NB4 (cell line): Measurements from ENCODE around the gene ZNF454.

ENCODE experiments used
- DNase-seq: peaks from one replicate; pipeline ENCODE4 v3.0.0; 2010; ENCODE audit warnings: low read depth
- H3K4me3 ChIP-seq: one replicate; pipeline ENCODE4 v1.5.1; 2011; ENCODE audit warnings: mild to moderate bottlenecking, low read depth, low read length, moderate library complexity
- MYC ChIP-seq: IDR thresholded peaks from 2 replicates; pipeline ENCODE4 v1.6.1; 2011; ENCODE audit warnings: low read depth, low read length
- POLR2A ChIP-seq: IDR thresholded peaks from 2 replicates; pipeline ENCODE4 v1.6.1; 2011; ENCODE audit warnings: mild to moderate bottlenecking; ENCODE audit not compliant: insufficient read length; ENCODE audit errors: extremely low read depth
- TF ChIP-seq, protein P1 (sequence below): IDR thresholded peaks from 2 replicates; pipeline ENCODE4 v1.6.1; 2011; ENCODE audit warnings: low read depth, low read length
- TF ChIP-seq, protein P2 (sequence below): IDR thresholded peaks from one replicate; pipeline ENCODE4 v1.5.1; 2012; ENCODE audit warnings: low read depth, low read length

The ZNF454 gene

DNA sequence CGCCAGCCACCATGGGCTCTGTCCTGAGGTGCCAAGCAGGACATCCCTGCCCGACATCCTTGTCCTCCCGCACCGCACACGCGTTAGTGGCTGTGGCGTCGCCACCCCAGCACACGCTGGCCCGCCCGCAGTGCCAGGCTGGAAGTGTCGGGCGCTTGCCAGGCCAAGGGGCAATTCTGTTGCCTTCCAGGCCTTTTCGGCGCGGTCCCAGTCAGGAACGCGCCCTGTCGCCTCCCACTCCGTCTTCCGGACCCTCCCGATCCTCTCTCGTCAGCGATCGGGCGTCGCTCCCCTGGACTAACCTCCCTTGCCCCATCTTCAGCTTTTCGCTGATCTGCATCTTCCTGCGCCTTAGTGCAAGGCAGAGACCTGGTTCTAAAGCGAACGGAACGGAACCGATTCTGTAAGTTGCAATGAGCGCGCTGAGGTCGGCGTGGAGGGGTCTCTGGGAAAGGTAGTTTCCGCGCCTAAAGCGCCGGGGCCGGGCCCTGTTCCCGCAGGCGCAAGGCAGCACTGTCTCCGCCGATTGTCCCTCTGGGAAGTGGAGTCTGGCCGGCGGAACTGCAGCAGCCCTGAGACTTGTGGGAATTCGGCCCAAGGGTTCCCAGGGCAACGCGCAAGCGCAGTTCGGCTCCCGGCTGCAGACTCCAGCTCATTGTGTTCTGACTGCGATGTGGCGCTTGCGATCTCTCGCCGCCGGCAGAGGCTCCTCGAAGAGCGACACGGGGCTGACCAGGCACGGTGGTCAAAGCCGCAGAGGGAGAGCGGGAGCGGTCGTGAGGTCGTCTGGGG, at the start of gene ZNF454:
TSS of gene ZNF454 (plus strand) at position 630 of the 792 bp plus-strand sequence. CDS start 1,594 bp downstream, outside the sequence.
- TF ChIP-seq, protein P1, sequence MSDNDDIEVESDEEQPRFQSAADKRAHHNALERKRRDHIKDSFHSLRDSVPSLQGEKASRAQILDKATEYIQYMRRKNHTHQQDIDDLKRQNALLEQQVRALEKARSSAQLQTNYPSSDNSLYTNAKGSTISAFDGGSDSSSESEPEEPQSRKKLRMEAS, result no peak
- TF ChIP-seq MYC, result no peak
- TF ChIP-seq POLR2A, result no peak
- TF ChIP-seq, protein P2, sequence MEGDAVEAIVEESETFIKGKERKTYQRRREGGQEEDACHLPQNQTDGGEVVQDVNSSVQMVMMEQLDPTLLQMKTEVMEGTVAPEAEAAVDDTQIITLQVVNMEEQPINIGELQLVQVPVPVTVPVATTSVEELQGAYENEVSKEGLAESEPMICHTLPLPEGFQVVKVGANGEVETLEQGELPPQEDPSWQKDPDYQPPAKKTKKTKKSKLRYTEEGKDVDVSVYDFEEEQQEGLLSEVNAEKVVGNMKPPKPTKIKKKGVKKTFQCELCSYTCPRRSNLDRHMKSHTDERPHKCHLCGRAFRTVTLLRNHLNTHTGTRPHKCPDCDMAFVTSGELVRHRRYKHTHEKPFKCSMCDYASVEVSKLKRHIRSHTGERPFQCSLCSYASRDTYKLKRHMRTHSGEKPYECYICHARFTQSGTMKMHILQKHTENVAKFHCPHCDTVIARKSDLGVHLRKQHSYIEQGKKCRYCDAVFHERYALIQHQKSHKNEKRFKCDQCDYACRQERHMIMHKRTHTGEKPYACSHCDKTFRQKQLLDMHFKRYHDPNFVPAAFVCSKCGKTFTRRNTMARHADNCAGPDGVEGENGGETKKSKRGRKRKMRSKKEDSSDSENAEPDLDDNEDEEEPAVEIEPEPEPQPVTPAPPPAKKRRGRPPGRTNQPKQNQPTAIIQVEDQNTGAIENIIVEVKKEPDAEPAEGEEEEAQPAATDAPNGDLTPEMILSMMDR, result no peak
- DNase-seq, result no peak
- H3K4me3 ChIP-seq, result no peak within 1 kb of the TSS

DNA sequence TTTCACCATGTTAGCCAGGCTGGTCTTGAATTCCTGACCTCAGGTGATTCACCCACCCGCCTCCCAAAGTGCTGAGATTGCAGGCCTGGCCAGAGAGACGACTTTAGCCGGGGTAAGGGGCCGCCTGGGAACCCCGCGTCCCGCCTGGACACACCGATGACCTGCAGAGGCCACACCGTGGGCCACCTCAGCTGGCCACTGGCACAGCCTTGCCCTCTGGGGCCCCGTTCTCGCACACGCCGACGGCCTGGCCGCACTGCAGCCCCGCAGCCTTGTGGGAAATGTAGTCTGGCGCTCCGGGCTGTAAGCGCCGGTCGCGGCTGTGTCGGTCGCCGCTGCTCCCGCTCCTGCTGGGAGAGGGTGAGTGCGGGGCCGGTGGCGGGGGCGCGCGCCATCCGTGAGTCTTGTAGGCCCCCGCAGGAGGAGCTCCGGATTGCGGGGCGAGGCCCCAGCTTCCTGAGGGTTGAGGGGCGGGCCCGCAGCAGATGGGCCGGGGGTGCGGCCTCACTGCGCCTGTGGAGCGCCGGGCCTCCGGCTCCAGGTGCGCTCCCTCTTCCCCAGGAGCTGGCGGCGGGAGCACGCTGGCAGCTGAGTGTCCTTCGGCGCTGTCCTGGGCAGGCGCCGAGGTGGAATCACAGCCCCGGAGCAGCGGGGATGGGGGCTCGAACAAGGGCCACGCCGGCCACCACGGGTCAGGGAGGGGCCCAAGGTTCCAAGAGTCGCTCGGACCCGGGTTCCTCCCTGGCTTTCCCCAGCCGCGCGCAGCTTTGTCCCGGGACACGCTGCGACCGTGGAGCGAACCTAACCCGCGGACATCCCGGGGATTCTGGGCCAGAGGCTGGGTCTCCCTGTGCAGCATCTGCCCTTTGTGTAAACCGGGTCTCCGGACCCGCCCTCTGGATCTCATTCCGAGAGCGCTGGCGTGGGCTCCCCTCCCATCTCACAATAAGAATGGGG, 45.1 kb upstream of the ZNF454 start, which contains the start of gene ZFP2:
TSS of gene ZFP2 (plus strand) at position 299 of the 957 bp plus-strand sequence. CDS start 35,401 bp downstream, outside the sequence.
- no peak within 1 kb of the TSS for H3K4me3 ChIP-seq
- peak; percentile 6 for DNase-seq
- TF ChIP-seq MYC (no peak), POLR2A (no peak)
- TF ChIP-seq, protein P1, result no peak

DNA sequence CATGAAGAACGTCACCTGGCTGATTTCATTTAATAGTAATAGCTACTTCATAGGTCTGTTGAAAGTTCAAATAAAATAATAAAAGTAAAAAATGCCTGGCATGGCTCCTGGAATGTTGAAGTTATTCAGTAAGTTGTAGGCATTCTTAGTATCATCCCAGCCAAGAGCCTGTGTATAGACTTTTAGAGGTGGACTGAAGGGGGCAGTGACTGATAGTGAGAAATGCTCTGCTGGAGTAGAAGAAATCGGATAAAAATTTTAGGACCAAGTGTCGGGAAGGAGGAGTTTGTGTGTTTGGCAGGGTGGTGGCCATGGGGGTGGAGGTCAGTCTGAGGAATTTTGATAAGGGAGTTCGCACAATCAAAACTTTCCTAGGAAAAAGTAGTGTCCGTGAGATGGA, 41.7 kb upstream of the ZNF454 start:
- TF ChIP-seq, protein P1, result no peak
- TF ChIP-seq MYC, result no peak
- TF ChIP-seq, protein P2, result no peak
- no peak for TF ChIP-seq POLR2A
- no peak for DNase-seq
- no peak overlapping the region for H3K4me3 ChIP-seq

DNA sequence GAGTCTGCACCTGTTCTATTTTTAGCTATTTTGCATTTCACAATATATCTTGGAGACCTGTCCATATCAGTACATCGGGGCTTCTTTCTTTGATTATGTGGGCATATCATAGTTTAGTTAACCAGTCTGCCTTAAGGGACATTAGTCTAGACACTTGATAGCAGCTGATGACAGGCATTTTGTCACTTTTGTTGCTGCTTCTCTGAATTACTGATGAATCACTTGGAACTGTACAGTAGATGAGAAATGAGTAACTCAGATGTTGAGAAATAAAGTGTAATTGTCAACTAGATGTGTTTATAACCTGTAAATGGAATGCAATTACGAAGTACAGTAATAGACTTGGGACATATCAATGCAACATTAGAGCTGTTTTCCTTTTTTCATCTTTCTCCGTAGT, 38.1 kb upstream of the ZNF454 start:
- no peak for DNase-seq
- TF ChIP-seq POLR2A (no peak), MYC (no peak)
- TF ChIP-seq, protein P2, result no peak
- TF ChIP-seq, protein P1, result no peak
- no peak overlapping the region for H3K4me3 ChIP-seq

DNA sequence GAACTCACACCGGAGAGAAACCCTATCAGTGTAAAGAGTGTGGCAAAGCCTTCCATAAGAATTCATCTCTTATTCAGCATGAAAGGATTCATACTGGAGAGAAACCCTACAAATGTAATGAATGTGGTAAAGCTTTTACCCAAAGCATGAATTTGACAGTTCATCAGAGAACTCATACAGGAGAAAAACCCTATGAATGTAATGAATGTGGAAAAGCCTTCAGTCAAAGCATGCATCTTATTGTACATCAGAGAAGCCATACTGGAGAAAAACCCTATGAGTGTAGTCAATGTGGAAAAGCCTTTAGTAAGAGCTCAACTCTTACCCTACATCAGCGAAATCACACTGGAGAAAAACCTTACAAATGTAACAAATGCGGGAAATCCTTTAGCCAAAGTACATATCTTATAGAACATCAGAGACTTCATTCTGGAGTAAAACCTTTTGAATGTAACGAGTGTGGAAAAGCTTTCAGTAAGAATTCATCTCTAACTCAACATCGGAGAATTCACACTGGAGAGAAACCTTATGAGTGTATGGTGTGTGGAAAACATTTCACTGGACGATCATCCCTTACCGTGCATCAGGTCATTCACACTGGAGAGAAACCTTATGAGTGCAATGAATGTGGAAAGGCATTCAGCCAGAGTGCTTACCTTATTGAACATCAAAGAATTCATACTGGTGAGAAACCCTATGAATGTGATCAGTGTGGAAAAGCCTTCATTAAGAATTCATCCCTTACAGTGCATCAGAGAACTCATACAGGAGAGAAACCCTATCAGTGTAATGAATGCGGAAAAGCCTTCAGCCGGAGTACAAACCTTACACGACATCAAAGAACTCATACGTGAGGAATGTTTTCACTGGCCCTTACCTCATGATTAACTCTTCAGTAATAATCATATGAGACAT, 8.9 kb upstream of the ZNF454 start:
- no peak overlapping the region for H3K4me3 ChIP-seq
- no peak for TF ChIP-seq POLR2A
- TF ChIP-seq, protein P1, result no peak
- TF ChIP-seq, protein P2, result no peak
- TF ChIP-seq MYC, result no peak
- no peak for DNase-seq
